ENCODE results near the gene MGAT4C.
"Not testable (repeated sequence)": the region's sequence is repeated elsewhere in the genome, so short reads cannot be mapped to it uniquely, and the experiment has no call there.

The MGAT4C gene

DNA sequence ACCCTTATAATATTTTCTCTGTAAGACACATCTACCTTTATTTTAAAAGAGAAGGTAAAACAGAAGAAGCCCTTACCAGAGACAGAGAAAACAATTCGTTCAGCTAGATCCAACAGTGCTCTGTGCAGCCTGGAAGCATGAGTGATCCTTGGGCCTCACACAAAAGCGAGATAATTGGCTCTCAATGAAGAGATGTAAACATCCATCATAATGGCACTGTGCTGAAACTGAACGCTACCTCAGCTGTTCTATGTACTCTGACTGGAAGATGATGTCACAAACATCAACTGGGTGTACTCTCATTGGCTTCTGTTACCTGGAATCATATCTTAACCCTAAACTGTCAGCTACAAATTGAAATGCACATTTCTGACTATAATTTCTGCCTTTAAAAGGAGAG, at the start of gene MGAT4C:
Gene MGAT4C, minus strand, starts transcription at position 229 of the 400 bp plus-strand sequence.
- TF ChIP-seq, protein P1, sequence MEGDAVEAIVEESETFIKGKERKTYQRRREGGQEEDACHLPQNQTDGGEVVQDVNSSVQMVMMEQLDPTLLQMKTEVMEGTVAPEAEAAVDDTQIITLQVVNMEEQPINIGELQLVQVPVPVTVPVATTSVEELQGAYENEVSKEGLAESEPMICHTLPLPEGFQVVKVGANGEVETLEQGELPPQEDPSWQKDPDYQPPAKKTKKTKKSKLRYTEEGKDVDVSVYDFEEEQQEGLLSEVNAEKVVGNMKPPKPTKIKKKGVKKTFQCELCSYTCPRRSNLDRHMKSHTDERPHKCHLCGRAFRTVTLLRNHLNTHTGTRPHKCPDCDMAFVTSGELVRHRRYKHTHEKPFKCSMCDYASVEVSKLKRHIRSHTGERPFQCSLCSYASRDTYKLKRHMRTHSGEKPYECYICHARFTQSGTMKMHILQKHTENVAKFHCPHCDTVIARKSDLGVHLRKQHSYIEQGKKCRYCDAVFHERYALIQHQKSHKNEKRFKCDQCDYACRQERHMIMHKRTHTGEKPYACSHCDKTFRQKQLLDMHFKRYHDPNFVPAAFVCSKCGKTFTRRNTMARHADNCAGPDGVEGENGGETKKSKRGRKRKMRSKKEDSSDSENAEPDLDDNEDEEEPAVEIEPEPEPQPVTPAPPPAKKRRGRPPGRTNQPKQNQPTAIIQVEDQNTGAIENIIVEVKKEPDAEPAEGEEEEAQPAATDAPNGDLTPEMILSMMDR (conservative IDR thresholded peaks at IDR 0.05): no peak
- TF ChIP-seq ZFX (IDR thresholded peaks at IDR 0.05): no peak
- H3K27ac ChIP-seq: no peak within 1 kb of the TSS

DNA sequence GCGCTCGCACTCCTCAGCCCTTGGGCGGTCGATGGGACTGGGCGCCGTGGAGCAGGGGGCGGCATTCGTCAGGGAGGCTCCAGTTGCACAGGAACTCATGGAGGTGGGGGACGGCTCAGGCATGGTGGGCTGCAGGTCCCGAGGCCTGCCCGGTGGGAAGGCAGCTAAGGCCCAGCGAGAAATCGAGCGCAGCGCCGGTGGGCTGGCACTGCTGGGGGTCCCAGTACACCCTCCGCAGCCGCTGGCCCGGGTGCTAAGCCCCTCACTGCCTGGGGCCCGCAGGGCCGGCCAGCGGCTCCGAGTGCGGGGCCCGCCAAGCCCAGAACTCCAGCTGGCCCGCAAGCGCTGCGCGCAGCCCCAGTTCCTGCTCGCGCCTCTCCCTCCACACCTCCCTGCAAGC, 40.2 kb upstream of the MGAT4C start:
- not testable (repeated sequence) for H3K27ac ChIP-seq

DNA sequence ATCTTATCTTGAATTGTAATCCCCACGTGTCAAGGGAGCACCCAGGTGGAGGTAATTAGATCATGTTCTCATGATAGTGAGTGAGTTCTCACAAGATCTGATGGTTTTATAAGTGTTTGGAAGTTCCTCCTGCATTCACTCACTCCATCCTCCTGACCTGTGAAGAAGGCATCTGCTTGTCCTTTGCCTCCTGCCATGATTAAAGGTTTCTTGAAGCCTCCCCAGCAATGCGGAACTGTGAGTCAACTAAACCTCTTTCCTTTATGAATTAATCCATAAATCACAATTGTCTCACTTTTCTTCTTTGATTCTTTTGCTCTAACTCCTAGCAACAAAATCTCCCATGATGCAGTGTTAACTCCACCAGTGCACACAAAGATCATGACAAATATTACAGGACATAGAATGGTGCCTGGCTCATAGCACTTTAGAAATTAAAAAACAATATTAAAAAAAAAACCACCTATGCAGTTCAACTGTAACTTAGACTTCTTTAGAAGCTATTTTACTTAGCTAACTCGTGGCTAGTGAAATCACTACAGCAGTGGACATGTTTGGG, 37.6 kb upstream of the MGAT4C start:
- TF ChIP-seq, protein P1 (conservative IDR thresholded peaks at IDR 0.05): no peak
- no peak for TF ChIP-seq ZFX (IDR thresholded peaks at IDR 0.05)

GRCh38 chr12:86292480-86292879, 36.3 kb upstream of the MGAT4C start:
- TF ChIP-seq, protein P1 (conservative IDR thresholded peaks at IDR 0.05): no peak
- no peak for TF ChIP-seq ZFX (IDR thresholded peaks at IDR 0.05)

More for the DNA sequence above, 37.6 kb upstream of the MGAT4C start:
- no peak overlapping the region for H3K27ac ChIP-seq

DNA sequence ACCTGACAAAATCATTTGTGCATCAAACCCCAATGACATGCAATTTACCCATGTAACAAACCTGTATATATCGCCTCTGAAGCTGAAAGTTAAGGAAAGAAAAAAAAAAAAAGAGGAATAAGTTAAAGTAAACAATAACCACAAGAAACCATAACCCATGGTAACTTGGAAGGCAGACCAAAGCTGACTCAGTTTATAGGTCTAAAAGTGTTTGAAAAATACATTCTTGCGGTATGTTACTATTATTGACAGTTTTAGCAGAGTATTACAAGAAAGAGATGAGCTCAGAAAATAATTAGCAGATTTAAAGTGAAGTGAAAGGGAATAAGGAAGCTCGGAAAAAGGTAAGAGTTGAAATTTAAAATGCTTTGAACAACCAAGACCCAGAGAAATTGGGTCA, 34.4 kb upstream of the MGAT4C start:
- TF ChIP-seq, protein P1 (conservative IDR thresholded peaks at IDR 0.05): no peak
- TF ChIP-seq ZFX (IDR thresholded peaks at IDR 0.05): no peak
- H3K27ac ChIP-seq: no peak overlapping the region

More at GRCh38 chr12:86292480-86292879, 36.3 kb upstream of the MGAT4C start:
- no peak overlapping the region for H3K27ac ChIP-seq

DNA sequence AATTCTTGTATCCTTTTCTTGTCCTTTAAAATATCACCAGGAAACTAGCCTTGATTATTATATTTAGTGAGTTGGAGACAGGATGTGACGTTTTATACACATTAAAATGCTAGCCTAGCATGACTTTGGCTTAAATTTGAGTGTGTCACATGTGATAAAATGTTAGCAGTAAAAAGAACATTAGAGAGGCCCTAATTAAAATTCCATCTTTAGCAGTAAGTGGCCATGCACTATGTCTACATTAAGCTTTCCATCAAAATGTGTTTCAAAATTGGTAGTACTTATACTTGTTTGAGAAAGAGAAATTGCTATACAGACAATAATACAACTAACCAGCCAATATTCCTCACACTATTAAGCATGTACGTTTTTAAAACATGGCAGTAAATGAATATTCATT, 29.9 kb upstream of the MGAT4C start:
- TF ChIP-seq, protein P1 (conservative IDR thresholded peaks at IDR 0.05): no peak
- no peak for TF ChIP-seq ZFX (IDR thresholded peaks at IDR 0.05)

GRCh38 chr12:86283620-86284019, 27.4 kb upstream of the MGAT4C start:
- H3K27ac ChIP-seq: no peak overlapping the region
- no peak for TF ChIP-seq ZFX (IDR thresholded peaks at IDR 0.05)
- TF ChIP-seq, protein P1 (conservative IDR thresholded peaks at IDR 0.05): no peak

More for the DNA sequence above, 29.9 kb upstream of the MGAT4C start:
- H3K27ac ChIP-seq: no peak overlapping the region

- TF ChIP-seq, protein P1 (conservative IDR thresholded peaks at IDR 0.05): no peak
- TF ChIP-seq ZFX (IDR thresholded peaks at IDR 0.05): no peak
These were observed 19.2 kb upstream of the MGAT4C start for GRCh38 chr12:86275356-86275755.

More at GRCh38 chr12:86275356-86275755, 19.2 kb upstream of the MGAT4C start:
- H3K27ac ChIP-seq: no peak overlapping the region
